Measurements from ENCODE around the gene DLX5.

DLX5 gene

DNA sequence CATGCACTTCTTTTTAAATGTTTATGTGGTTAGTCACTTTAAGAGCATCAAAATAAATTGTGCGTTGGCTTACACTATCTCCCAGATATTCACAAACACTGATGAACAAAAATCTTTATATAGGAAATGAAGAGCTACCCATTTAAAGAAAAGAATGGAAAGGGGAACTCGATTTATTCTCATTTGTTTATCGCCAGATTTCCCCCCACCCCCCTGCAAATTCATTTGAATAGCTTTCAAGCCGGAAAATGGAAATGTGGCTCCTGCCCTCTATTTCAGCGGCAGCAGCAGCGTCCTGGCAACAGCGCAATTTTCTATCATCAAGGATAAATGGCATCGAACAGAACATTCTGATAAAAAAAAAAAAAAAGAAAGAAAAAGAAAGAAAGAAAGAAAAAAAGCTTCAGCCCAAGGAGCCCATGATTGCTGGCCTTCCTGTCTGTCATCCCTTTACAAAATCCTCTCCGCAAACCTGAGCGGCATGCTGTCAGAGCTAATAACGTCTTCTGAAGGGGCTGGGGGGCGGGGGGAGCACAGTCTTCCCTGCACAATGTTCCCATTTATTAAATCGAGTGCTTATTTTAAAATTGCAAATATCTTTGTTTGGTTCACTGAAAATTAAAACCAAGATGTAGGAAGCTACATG is 33.0 kb downstream of the DLX5 start:
- no peak for DNase-seq (ENCODE audit: low read depth)

GRCh38 chr7:96989859-96990317 is 34.7 kb downstream of the DLX5 start:
- no peak for DNase-seq (ENCODE audit: low read depth)

DNA sequence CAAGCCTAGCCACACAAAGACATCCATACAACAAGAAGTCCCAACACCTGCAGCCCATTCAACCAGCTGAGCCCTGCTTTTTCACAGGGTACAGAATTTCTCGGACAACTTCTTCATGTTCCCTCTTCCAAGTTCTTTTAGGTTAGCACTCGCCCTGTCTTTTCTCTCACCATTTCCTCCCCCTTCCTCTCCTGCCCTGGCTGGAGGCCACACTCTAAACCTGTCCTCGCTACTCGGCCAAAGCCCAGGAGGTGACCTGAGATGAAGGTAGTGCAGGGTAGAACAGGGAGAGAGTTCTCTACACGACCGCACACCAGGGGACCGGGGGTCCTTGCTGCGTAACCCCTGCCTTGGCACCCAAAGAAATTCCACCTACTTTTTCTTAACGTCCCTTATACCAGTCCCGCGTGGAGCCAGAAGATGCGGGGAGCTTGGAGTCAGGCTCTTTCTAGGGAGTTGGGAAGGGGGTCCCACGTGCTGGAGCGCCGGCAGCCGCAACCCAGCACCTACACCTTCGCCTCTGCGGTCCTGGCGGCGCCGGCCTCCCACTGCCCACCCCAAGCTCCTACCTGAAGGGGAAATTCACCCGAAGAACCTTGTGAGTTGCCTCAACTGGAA is 35.3 kb downstream of the DLX5 start:
- DNase-seq (ENCODE audit: low read depth) = no peak

DNA sequence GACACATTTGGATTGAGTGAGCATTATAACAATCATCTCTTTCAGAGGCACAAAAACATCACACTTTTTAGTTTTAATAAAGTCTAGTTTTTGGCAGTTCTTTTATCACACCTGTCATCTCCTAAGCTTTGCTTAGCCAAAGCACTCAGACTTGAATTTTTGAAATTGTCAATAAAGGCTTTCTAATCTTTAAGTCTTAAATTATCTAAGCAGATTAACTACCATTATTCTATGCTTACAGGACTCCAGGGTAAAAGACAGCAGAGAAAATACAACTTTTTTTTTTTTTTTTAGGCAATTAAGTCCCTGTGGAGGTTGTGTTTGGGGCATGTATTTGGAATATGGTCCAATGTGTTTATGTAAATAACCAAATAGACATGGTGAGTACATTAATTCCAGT is 36.9 kb downstream of the DLX5 start:
- DNase-seq (ENCODE audit: low read depth) = no peak

- no peak for DNase-seq (ENCODE audit: low read depth)
These were observed 37.7 kb downstream of the DLX5 start for GRCh38 chr7:96986901-96987300.

DNA sequence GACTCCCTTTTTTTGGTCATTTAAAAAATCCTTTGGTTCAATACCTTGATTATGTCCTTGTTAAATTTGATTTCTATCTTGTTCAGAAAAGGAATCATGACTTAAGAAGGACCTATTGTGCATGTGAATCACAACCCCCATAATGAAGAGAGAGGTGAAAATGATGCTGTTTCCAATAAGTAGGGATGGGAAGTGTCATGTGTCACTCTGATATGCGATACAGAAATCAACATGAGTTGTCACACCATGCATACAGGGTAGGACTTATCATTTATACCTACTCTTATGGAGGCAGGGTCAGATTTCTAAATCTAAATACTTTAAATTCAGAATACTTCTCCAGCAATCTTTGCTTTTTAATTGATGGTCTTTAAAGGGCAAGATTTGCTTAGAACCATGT is 38.6 kb downstream of the DLX5 start:
- no peak for DNase-seq (ENCODE audit: low read depth)

DNA sequence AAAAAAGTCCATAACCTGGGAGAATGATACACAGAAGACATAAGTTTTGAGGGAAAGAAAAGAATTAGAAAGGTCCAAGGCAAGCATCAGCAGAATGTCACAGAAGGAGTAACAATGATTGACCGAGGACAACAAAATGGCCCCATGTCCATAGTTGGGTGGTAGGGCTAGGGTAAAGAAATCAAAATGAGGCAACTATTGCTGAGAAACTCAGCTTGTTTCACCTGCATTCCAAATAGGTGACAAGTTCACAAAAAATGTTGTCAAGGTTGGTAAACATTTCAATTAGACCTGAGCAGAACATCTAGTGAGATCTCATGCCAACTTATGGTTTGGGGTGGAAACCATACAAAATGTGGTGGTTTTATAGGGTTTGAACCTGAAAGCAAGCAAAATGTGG is 42.0 kb downstream of the DLX5 start:
- no peak for DNase-seq (ENCODE audit: low read depth)

DNA sequence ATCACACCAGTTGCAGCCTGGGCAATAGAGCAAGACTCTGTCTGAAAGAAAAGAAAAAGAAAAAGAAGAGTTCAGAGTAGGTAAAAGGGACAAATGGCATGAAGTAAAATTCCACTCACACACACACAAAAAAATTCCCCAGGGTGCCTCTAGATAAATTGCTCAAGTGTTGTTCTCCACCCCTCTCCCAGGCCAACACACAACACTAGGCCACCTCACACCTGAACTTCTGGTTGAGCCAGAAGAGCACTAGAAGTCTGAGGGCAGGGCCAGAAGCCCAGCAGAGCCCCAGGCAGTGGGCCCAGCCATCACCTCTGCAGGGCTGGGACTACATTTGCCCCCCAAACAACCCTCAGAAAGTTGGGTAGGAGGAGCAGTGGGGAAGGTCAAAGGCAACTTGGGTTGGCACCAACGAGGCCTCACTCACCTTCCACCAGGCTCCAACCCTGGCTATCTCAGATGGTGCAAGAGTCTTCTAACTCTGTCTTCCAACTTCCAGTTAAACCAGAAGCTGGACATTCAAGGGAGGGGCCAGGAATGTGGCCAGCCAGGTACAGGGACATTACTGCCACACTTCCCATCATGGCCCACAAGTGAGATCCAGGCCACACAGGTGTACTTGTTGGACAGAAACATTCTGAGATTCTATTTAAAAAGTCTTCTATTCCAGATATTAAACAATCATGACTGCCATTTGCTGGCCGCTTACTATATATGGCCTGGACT is 44.9 kb downstream of the DLX5 start:
- DNase-seq (ENCODE audit: low read depth) = no peak

DNA sequence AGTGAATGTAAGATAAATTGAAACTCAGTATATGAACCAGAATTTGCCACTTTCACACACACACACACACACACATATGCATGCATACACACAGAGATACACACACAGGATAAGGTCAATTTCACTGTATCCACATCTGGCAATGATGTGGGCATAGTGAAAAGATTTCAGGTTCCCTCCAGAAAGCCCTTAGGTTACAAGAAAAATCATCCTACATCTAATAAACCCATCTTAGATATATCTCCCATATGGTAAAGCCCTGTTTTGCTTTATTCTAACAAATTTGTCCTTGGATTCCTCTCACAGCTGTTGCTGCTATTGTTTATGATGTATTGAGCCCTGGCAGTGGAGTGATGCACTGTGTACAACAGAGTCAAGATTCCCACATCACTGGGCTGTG is 47.2 kb downstream of the DLX5 start:
- DNase-seq (ENCODE audit: low read depth) = no peak

- DNase-seq (ENCODE audit: low read depth) = no peak
These were observed 48.5 kb downstream of the DLX5 start for GRCh38 chr7:96976106-96976505.

DNA sequence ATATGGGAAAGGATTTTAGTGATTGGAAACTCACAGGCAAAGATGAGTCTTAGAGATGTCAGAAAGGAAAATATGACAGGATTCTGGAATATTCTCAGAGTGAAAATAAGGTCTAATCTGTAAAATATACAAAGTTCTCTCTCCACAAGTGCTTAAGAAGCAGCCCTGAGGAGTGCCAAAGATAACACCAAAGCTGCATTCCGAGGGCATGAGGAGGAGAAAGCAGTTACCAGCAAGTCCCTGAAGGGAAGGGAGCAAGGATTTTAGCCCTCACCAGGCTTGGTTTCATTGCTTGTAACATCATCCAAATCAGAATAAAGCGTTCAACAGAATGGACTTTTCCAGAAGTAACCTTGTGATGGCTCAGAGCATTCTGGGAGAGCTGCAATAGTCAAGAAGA is 50.6 kb downstream of the DLX5 start:
- no peak for DNase-seq (ENCODE audit: low read depth)

DNA sequence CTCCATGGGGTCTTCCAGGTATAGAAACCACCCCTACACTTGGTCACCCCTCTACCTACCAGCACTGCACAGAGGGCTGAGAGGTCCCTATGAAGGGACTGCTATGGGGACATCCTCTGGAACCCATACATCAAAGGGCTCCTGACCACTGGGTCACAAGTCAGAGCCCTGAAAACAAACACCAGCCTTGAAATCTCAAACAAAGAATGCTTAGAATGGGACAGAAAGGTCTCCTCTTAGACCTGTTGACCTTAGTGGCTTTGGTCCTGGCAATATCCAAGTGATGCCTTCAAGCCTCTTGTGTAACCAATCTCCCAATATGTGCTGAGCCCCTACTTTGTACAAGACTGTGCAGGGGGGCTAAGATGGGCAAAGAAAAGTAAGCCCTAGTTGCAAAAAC is 53.9 kb downstream of the DLX5 start:
- DNase-seq (ENCODE audit: low read depth) = no peak
